ENCODE measurements around the gene WDR7. TPM values are rescaled to one million over a fixed set of nuclear protein-coding genes. Genes with fewer than 3 reads are reported as not detected.
A peak's percentile ranks its signal among the peaks of the same experiment; 100 is the strongest.

The WDR7 gene
- total and polyA plus RNA-seq, 2 experiments from 2014 or later, result 7.0 to 14.8 TPM

DNA sequence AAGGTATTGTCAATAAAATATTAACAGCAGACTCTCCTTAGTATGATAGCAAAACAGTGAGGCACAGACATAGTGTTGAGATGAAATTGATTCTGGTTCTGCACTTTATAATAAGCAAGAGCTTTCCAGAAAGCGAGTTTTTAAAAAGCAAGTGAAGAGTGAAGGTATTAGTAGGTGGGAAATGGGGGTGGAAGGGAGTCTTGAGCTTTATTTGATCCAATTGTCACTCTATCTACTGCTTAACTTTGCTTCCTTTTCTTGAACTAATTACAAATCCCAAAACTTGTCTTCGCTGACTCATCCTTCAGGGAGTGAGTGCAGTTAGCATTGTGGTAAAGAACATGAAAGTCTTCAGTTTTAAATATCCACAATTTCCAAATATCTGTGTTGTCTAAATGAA is 375.2 kb downstream of the WDR7 start:
- H3F3A ChIP-seq (replicated peaks; ENCODE audit: low read depth), result no peaks in the 10 kb centered on the region
- Mint-ChIP-seq H3K27ac (peak overlapping the region; percentile 60), H3K9me3 (no peaks in the 10 kb centered on the region), H3K4me3 (no peak overlapping the region), H3K27me3 (ENCODE audit: insufficient read depth, low read depth, poor library complexity) (peaks cover 4% of the 10 kb centered on the region), H3K36me3 (ENCODE audit: low read depth) (no peaks in the 10 kb centered on the region), H3K4me1 (peaks cover 14% of the 10 kb centered on the region)
- DNase-seq (ENCODE audit: low spot score), result no peak
- no peak overlapping the region for H3K27ac ChIP-seq (ENCODE audit: low read depth)
- H4K20me1 ChIP-seq (replicated peaks; ENCODE audit: insufficient read depth), result no peaks in the 10 kb centered on the region
- H2AFZ ChIP-seq, result no peak overlapping the region
- no peaks in the 10 kb centered on the region for H3K27me3 ChIP-seq (ENCODE audit: insufficient read depth)
- H3K4me1 ChIP-seq (ENCODE audit: insufficient read depth), result peaks cover 5% of the 10 kb centered on the region; the same call in 1 of the 2 replicates
- ATAC-seq, result no peak
- H3K4me2 ChIP-seq, result no peak overlapping the region
- no peak overlapping the region for H3K4me3 ChIP-seq
- TF ChIP-seq, protein P1, sequence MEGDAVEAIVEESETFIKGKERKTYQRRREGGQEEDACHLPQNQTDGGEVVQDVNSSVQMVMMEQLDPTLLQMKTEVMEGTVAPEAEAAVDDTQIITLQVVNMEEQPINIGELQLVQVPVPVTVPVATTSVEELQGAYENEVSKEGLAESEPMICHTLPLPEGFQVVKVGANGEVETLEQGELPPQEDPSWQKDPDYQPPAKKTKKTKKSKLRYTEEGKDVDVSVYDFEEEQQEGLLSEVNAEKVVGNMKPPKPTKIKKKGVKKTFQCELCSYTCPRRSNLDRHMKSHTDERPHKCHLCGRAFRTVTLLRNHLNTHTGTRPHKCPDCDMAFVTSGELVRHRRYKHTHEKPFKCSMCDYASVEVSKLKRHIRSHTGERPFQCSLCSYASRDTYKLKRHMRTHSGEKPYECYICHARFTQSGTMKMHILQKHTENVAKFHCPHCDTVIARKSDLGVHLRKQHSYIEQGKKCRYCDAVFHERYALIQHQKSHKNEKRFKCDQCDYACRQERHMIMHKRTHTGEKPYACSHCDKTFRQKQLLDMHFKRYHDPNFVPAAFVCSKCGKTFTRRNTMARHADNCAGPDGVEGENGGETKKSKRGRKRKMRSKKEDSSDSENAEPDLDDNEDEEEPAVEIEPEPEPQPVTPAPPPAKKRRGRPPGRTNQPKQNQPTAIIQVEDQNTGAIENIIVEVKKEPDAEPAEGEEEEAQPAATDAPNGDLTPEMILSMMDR (conservative IDR thresholded peaks at IDR 0.05; ENCODE audit: low read depth in 2 of 2), result no peak
- no peak for TF ChIP-seq EZH2 (IDR thresholded peaks at IDR 0.05; ENCODE audit: low read depth, unreplicated experiment)
- no peaks in the 10 kb centered on the region for H3K9me2 ChIP-seq (ENCODE audit: insufficient read depth)
- H3K36me3 ChIP-seq (ENCODE audit: insufficient read depth), result no peaks in the 10 kb centered on the region
- no peaks in the 10 kb centered on the region for H3K79me2 ChIP-seq (replicated peaks; ENCODE audit: insufficient read depth)

DNA sequence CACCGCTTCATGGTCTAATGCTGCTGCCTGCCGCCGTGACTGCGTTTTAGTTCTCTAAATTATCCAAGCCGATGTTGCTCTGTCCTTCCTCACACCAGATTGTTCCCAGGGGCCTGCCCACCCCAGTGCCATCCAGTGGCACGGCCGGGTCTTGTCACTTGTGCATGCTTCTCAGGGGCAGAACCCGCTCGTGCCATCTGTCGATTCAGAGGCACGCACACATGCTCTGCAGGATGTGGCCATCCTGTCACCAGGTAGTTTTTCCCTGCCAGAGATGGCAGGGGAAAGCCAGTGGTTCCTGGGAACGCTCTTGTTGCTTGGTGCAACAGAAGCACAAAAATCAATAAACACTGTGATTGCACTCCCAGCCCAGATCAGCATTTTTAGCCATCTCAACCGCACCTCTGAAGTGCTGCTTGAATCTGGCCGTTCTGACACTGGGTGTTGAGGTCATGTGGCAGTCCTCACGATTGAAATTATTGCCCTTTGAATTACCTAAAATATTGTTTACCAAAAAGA is 376.1 kb downstream of the WDR7 start:
- H2AFZ ChIP-seq, result no peak overlapping the region
- no peak overlapping the region for H3K4me2 ChIP-seq
- H3K9me2 ChIP-seq (ENCODE audit: insufficient read depth), result no peaks in the 10 kb centered on the region
- no peaks in the 10 kb centered on the region for H3K9me3 Mint-ChIP-seq
- H4K20me1 ChIP-seq (replicated peaks; ENCODE audit: insufficient read depth), result no peaks in the 10 kb centered on the region
- H3K27ac Mint-ChIP-seq, result peak overlapping the region; percentile 60; the same call in 1 of the 2 replicates
- DNase-seq (ENCODE audit: low spot score) (no peak), ATAC-seq (no peak)
- no peaks in the 10 kb centered on the region for H3K36me3 ChIP-seq (ENCODE audit: insufficient read depth)
- H3K4me1 ChIP-seq (ENCODE audit: insufficient read depth), result peaks cover 5% of the 10 kb centered on the region; the same call in 1 of the 2 replicates
- no peak overlapping the region for H3K27ac ChIP-seq (ENCODE audit: low read depth)
- no peaks in the 10 kb centered on the region for H3K27me3 ChIP-seq (ENCODE audit: insufficient read depth)
- H3K79me2 ChIP-seq (replicated peaks; ENCODE audit: insufficient read depth), result no peaks in the 10 kb centered on the region
- H3K27me3 Mint-ChIP-seq (ENCODE audit: insufficient read depth, low read depth, poor library complexity), result peaks cover 4% of the 10 kb centered on the region
- no peak for TF ChIP-seq ZNF331 (CRISPR knock-in tag; IDR thresholded peaks at IDR 0.05; ENCODE audit: low read depth)
- no peak for TF ChIP-seq ZNF114 (CRISPR knock-in tag; IDR thresholded peaks at IDR 0.05)
- TF ChIP-seq, protein P2, sequence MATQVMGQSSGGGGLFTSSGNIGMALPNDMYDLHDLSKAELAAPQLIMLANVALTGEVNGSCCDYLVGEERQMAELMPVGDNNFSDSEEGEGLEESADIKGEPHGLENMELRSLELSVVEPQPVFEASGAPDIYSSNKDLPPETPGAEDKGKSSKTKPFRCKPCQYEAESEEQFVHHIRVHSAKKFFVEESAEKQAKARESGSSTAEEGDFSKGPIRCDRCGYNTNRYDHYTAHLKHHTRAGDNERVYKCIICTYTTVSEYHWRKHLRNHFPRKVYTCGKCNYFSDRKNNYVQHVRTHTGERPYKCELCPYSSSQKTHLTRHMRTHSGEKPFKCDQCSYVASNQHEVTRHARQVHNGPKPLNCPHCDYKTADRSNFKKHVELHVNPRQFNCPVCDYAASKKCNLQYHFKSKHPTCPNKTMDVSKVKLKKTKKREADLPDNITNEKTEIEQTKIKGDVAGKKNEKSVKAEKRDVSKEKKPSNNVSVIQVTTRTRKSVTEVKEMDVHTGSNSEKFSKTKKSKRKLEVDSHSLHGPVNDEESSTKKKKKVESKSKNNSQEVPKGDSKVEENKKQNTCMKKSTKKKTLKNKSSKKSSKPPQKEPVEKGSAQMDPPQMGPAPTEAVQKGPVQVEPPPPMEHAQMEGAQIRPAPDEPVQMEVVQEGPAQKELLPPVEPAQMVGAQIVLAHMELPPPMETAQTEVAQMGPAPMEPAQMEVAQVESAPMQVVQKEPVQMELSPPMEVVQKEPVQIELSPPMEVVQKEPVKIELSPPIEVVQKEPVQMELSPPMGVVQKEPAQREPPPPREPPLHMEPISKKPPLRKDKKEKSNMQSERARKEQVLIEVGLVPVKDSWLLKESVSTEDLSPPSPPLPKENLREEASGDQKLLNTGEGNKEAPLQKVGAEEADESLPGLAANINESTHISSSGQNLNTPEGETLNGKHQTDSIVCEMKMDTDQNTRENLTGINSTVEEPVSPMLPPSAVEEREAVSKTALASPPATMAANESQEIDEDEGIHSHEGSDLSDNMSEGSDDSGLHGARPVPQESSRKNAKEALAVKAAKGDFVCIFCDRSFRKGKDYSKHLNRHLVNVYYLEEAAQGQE (IDR thresholded peaks at IDR 0.05; ENCODE audit: unreplicated experiment), result no peak
- no peak for TF ChIP-seq CREB1 (CRISPR knock-in tag; IDR thresholded peaks at IDR 0.05; ENCODE audit: low read depth)
- TF ChIP-seq, protein P1 (conservative IDR thresholded peaks at IDR 0.05; ENCODE audit: low read depth in 2 of 2), result no peak
- H3K4me1 Mint-ChIP-seq, result peaks cover 17% of the 10 kb centered on the region
- no peaks in the 10 kb centered on the region for H3F3A ChIP-seq (replicated peaks; ENCODE audit: low read depth)
- H3K36me3 Mint-ChIP-seq (ENCODE audit: low read depth), result no peaks in the 10 kb centered on the region
- no peak overlapping the region for H3K4me3 Mint-ChIP-seq
- no peak overlapping the region for H3K4me3 ChIP-seq
